Skeletal muscle satellite cell (primary cell): ENCODE results near the gene PCGF6.

Experiments
- H3K27me3 ChIP-seq: 2 replicates; pipeline ENCODE4 v1.7.0; 2013; ENCODE audit warnings: low read length; ENCODE audit not compliant: control insufficient read depth, insufficient read depth
- H3K36me3 ChIP-seq: 2 replicates; pipeline ENCODE4 v1.7.0; 2013; ENCODE audit warnings: mild to moderate bottlenecking, control low read depth, low read length; ENCODE audit not compliant: insufficient read depth
- H3K4me1 ChIP-seq: 2 replicates; pipeline ENCODE4 v1.7.0; 2013; ENCODE audit warnings: low read length; ENCODE audit not compliant: control insufficient read depth, insufficient read depth
- H3K4me2 ChIP-seq: 2 replicates; pipeline ENCODE4 v1.7.0; 2013; ENCODE audit warnings: mild to moderate bottlenecking, low read length
- H3K4me3 ChIP-seq: 2 replicates; pipeline ENCODE4 v1.7.0; 2013; ENCODE audit warnings: low read length
- H3K9ac ChIP-seq: 2 replicates; pipeline ENCODE4 v1.7.0; 2013; ENCODE audit warnings: mild to moderate bottlenecking, low read depth, low read length, moderate library complexity
- H3K9me3 ChIP-seq: replicated peaks from 2 replicates; pipeline ENCODE4 v1.7.0; 2013; ENCODE audit warnings: mild to moderate bottlenecking, control low read depth, low read length

Gene PCGF6

GRCh38 chr10:103310197-103310596, 40.7 kb downstream of the PCGF6 start:
- Histone ChIP-seq H3K4me3 (no peak overlapping the region), H3K36me3 (peaks cover 34% of the 10 kb centered on the region), H3K9ac (no peak overlapping the region), H3K4me1 (no peaks in the 10 kb centered on the region), H3K4me2 (no peak overlapping the region), H3K9me3 (no peaks in the 10 kb centered on the region), H3K27me3 (no peaks in the 10 kb centered on the region)

GRCh38 chr10:103307594-103307993, 43.3 kb downstream of the PCGF6 start:
- Histone ChIP-seq H3K36me3 (peaks cover 31% of the 10 kb centered on the region), H3K9ac (no peak overlapping the region)

GRCh38 chr10:103295374-103296015, 55.4 kb downstream of the PCGF6 start:
- H3K27me3 ChIP-seq, result peaks cover 6% of the 10 kb centered on the region
- H3K4me3 ChIP-seq, result no peak overlapping the region
- H3K4me2 ChIP-seq, result peak overlapping the region; percentile 14
- peaks cover 11% of the 10 kb centered on the region for H3K4me1 ChIP-seq
- H3K36me3 ChIP-seq, result no peaks in the 10 kb centered on the region
- H3K9ac ChIP-seq, result no peak overlapping the region
- no peaks in the 10 kb centered on the region for H3K9me3 ChIP-seq

More at GRCh38 chr10:103307594-103307993, 43.3 kb downstream of the PCGF6 start:
- Histone ChIP-seq H3K4me3 (no peak overlapping the region), H3K27me3 (no peaks in the 10 kb centered on the region), H3K4me1 (no peaks in the 10 kb centered on the region), H3K9me3 (no peaks in the 10 kb centered on the region), H3K4me2 (no peak overlapping the region)

GRCh38 chr10:103291588-103291987, 59.4 kb downstream of the PCGF6 start:
- no peaks in the 10 kb centered on the region for H3K9me3 ChIP-seq
- peaks cover 45% of the 10 kb centered on the region for H3K27me3 ChIP-seq
- H3K4me2 ChIP-seq, result no peak overlapping the region
- peaks cover 11% of the 10 kb centered on the region for H3K4me1 ChIP-seq
- H3K36me3 ChIP-seq, result no peaks in the 10 kb centered on the region
- H3K9ac ChIP-seq, result no peak overlapping the region
- no peak overlapping the region for H3K4me3 ChIP-seq

- Histone ChIP-seq H3K4me3 (no peak overlapping the region), H3K36me3 (no peaks in the 10 kb centered on the region), H3K27me3 (peaks cover 50% of the 10 kb centered on the region), H3K4me1 (no peaks in the 10 kb centered on the region), H3K9ac (no peak overlapping the region), H3K4me2 (no peak overlapping the region), H3K9me3 (no peaks in the 10 kb centered on the region)
Observed at GRCh38 chr10:103287992-103288391, 62.9 kb downstream of the PCGF6 start.

GRCh38 chr10:103284170-103284569, 66.8 kb downstream of the PCGF6 start:
- Histone ChIP-seq H3K9ac (no peak overlapping the region), H3K36me3 (no peaks in the 10 kb centered on the region), H3K4me3 (no peak overlapping the region), H3K4me2 (no peak overlapping the region), H3K27me3 (peaks cover 66% of the 10 kb centered on the region), H3K4me1 (no peaks in the 10 kb centered on the region), H3K9me3 (no peaks in the 10 kb centered on the region)

GRCh38 chr10:103282961-103283360, 68.0 kb downstream of the PCGF6 start:
- H3K9me3 ChIP-seq, result no peaks in the 10 kb centered on the region
- H3K9ac ChIP-seq, result no peak overlapping the region
- no peaks in the 10 kb centered on the region for H3K4me1 ChIP-seq
- H3K4me3 ChIP-seq, result no peak overlapping the region
- H3K4me2 ChIP-seq, result no peak overlapping the region
- H3K36me3 ChIP-seq, result no peaks in the 10 kb centered on the region
- peaks cover 66% of the 10 kb centered on the region for H3K27me3 ChIP-seq

GRCh38 chr10:103281753-103282152, 69.2 kb downstream of the PCGF6 start:
- Histone ChIP-seq H3K4me1 (peaks cover 11% of the 10 kb centered on the region), H3K4me3 (no peak overlapping the region), H3K9ac (no peak overlapping the region), H3K9me3 (no peaks in the 10 kb centered on the region), H3K4me2 (no peak overlapping the region), H3K27me3 (peaks cover 65% of the 10 kb centered on the region), H3K36me3 (no peaks in the 10 kb centered on the region)

GRCh38 chr10:103280506-103280905, 70.4 kb downstream of the PCGF6 start:
- Histone ChIP-seq H3K4me3 (no peak overlapping the region), H3K9ac (no peak overlapping the region), H3K36me3 (no peaks in the 10 kb centered on the region), H3K4me2 (no peak overlapping the region), H3K9me3 (no peaks in the 10 kb centered on the region), H3K27me3 (peaks cover 73% of the 10 kb centered on the region), H3K4me1 (peaks cover 12% of the 10 kb centered on the region)

- Histone ChIP-seq H3K36me3 (no peaks in the 10 kb centered on the region), H3K9ac (no peak overlapping the region), H3K9me3 (no peaks in the 10 kb centered on the region), H3K4me1 (peaks cover 12% of the 10 kb centered on the region), H3K4me2 (no peak overlapping the region), H3K4me3 (no peak overlapping the region), H3K27me3 (peaks cover 75% of the 10 kb centered on the region)
Observed at GRCh38 chr10:103280031-103280430, 70.9 kb downstream of the PCGF6 start.

- Histone ChIP-seq H3K4me1 (peaks cover 15% of the 10 kb centered on the region), H3K9me3 (no peaks in the 10 kb centered on the region), H3K36me3 (no peaks in the 10 kb centered on the region), H3K9ac (no peak overlapping the region), H3K27me3 (peaks cover 75% of the 10 kb centered on the region), H3K4me2 (no peak overlapping the region), H3K4me3 (no peak overlapping the region)
Observed at GRCh38 chr10:103278862-103279298, 72.1 kb downstream of the PCGF6 start.

GRCh38 chr10:103278537-103278823, 72.5 kb downstream of the PCGF6 start:
- Histone ChIP-seq H3K9me3 (no peaks in the 10 kb centered on the region), H3K4me1 (peaks cover 19% of the 10 kb centered on the region), H3K9ac (no peak overlapping the region), H3K4me2 (no peak overlapping the region), H3K4me3 (no peak overlapping the region), H3K27me3 (peaks cover 75% of the 10 kb centered on the region), H3K36me3 (no peaks in the 10 kb centered on the region)
